Activated naive CD4-positive, alpha-beta T cell (primary cell): ENCODE results near the gene TRIM62.
A peak's percentile ranks its signal among the peaks of the same experiment; 100 is the strongest.

ENCODE experiments used
- DNase-seq, 4 experiments: peaks; one replicate each; lab custom pipeline; 2025; lab: John Stamatoyannopoulos, UW

The TRIM62 gene

DNA sequence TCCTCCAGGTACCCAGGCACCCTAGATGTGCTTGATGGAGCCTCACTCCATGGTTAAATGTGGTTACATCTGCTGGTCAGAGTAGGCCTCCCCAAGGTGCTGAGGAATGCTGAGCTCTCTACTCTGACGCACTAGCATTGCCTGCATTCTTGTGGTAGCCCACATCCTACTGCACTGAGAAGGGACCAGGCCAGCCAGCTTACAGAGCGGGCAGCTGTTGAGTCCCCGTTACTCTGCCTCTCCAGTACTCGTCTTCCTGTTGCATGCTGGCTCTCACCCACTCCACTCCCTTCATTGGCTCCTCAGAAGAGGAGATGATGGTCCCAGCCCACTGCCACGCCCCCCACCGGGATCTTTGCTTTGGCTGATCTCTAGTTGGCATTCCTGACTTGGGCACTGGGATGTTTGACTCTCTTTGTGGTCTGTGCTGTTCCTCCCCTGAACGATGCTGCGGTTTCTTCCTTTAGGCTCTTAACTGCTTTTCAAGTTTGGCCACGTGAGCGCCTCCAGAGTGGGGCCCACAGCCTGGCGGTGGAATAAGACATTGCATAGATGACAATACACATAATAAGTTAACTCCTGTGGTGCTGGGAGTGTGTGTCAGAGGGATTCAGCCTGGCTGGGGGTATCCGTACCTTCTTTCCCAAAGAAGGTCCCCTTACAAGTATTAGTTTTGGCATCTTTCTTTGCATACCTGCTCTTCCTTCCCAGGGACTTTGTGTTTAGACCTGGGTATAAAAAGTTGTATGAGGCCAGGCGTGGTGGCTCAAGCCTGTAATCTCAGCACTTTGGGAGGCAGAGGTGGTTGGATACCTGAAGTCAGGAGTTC, 82.3 kb downstream of the TRIM62 start:
- peak in 2 of 4 experiments; percentile 28 to 46 for DNase-seq

- no peak for DNase-seq
Observed at GRCh38 chr1:33098371-33098770, 83.5 kb downstream of the TRIM62 start.

- DNase-seq: no peak
Observed at GRCh38 chr1:33097762-33098161, 84.1 kb downstream of the TRIM62 start.

- DNase-seq: no peak
Observed at GRCh38 chr1:33097137-33097611, 84.7 kb downstream of the TRIM62 start.

GRCh38 chr1:33096363-33097005, 85.4 kb downstream of the TRIM62 start:
- no peak for DNase-seq
